IPS-18a (cell line): Measurements from ENCODE around the gene OR6N1.

ENCODE experiments used
- H3K27ac ChIP-seq: one replicate; pipeline ENCODE4 v1.5.1; 2013; ENCODE audit warnings: low read length
- H3K27me3 ChIP-seq: one replicate; pipeline ENCODE4 v1.6.1; 2013; ENCODE audit warnings: mild to moderate bottlenecking, low read length; ENCODE audit not compliant: control insufficient read depth, insufficient read depth
- H3K36me3 ChIP-seq: one replicate; pipeline ENCODE4 v1.6.1; 2013; ENCODE audit warnings: low read depth, low read length; ENCODE audit not compliant: control insufficient read depth
- H3K4me1 ChIP-seq: one replicate; pipeline ENCODE4 v1.6.1; 2013; ENCODE audit warnings: low read depth, low read length; ENCODE audit not compliant: control insufficient read depth
- H3K4me3 ChIP-seq: one replicate; pipeline ENCODE4 v1.5.1; 2013; ENCODE audit warnings: low read length
- H3K9ac ChIP-seq: one replicate; pipeline ENCODE4 v1.6.1; 2013; ENCODE audit warnings: mild to moderate bottlenecking, low read length, moderate library complexity
- H3K9me3 ChIP-seq: one replicate; pipeline ENCODE4 v1.6.1; 2013; ENCODE audit warnings: low read depth, low read length; ENCODE audit not compliant: control insufficient read depth

OR6N1 gene

DNA sequence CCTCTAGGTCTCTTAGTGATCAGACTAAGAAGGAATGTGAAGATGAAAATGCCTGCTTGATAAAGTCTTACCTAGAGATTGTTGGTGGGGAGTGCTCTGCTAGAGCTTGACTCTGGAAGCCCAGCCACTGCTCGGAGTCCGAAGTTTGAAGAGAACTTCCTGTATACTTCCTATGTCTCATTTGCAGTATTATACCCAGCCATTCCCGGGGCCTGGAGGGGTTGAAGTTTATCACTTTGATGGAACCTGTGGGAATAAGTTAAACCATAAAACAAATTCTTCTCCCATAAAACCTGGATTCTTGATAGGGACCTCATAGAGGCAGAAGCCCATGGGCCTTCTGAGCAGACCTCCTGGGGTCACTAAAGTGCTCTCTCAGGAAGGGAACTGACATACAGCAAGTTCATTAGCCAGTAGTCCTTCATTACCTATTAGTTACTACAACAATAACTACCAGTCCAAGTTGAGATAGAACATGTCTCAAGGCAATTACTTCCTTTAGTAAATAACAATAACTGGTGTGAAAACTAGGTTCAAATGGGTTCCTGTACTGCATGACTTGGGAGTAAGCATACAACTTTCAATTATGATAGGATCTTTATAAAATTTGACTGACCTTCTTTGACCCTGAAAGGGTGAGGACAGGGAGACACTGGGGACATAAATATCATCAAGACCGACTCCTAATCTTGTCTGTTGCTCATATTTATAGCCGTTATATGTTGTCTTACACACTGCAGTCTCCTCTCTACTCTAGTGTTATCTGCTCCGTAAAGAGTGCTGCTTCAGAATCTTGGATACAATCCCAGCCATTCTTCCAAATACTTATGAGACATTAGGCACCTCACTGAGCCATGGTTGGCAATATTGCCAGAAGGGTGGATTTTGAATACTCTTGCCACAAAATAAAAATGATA lies at the start of gene OR6N1:
Gene OR6N1, minus strand, starts transcription at position 246 of the 917 bp plus-strand sequence. CDS start 5,513 bp downstream, outside the sequence.
- Histone ChIP-seq H3K27ac (no peak within 1 kb of the TSS), H3K9ac (no peak within 1 kb of the TSS), H3K4me3 (no peak within 1 kb of the TSS), H3K9me3 (no peaks in the 10 kb centered on the region), H3K36me3 (no peaks in the 10 kb centered on the region), H3K27me3 (no peaks in the 10 kb centered on the region), H3K4me1 (no peaks in the 10 kb centered on the region)

- no peaks in the 10 kb centered on the region for H3K36me3 ChIP-seq
- H3K27ac ChIP-seq, result no peak overlapping the region
- no peaks in the 10 kb centered on the region for H3K27me3 ChIP-seq
- H3K4me1 ChIP-seq, result no peaks in the 10 kb centered on the region
- H3K9ac ChIP-seq, result no peak overlapping the region
- H3K9me3 ChIP-seq, result no peaks in the 10 kb centered on the region
- H3K4me3 ChIP-seq, result no peak overlapping the region
These were observed 49.7 kb upstream of the OR6N1 start for GRCh38 chr1:158821723-158822122.

DNA sequence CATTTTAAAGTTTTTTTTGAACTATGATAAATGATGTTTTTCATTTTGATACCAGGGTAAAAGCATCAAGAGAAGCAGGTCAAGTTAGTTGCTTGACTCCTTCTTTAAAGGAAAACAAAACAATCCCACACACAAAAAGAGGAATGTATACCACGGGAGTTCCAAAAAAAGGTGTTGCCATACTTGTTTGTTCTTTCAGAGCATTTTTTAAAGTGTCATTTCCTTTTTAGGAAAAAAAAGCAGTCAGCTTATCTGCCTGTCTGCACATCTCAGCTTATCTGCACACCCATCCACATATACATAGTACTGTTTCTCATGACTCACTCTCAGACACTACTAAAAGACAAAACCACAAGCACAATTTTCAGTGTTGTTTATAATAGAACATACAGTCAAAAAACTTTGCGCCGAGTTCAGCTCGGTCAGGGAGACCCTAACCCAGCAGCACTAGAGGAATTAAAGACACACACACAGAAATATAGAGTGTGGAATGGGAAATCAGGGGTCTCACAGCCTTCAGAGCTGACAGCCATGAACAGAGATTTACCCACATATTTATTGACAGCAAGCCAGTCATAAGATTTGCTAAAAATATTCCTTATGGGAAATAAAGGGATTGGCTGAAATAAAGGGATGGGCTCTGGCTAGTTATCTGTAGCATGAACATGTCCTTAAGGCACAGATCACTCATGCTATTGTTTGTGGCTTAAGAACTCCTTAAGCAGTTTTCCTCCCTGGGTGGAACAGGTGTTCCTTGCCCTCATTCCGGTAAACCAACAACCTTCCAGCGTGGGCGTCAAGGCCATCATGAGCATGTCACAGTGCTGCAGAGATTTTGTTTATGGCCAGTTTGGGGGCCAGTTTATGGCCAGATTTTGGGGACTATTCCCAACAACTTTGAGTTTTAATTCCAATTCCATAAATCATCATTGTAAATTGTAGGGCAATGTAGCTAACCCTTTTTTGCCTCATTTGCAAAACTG lies 47.8 kb upstream of the OR6N1 start:
- no peaks in the 10 kb centered on the region for H3K36me3 ChIP-seq
- H3K27ac ChIP-seq, result no peak overlapping the region
- no peak overlapping the region for H3K9ac ChIP-seq
- no peaks in the 10 kb centered on the region for H3K27me3 ChIP-seq
- H3K9me3 ChIP-seq, result no peaks in the 10 kb centered on the region
- no peak overlapping the region for H3K4me3 ChIP-seq
- no peaks in the 10 kb centered on the region for H3K4me1 ChIP-seq

DNA sequence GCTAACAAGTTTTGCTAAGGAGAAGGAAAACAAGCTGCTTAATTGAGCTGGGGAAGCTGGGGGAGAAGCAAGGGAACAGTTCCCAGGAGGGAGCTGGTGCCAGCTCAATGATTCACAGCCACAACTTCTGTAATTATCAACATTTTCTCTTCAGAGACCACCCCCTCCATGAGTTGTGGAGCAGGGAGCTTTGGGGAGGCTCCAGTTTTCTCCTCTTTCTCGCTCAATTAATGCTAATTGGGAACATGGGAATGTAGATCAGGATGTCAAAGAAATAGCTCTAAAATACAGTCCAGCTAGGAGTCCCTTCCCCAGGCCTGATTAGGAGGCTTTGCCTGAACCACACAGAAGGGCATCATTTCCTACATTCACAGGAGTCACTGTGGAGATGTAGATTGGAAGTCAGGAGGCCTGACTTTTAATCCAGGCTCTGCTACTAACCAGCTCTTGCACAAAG lies 47.0 kb upstream of the OR6N1 start:
- H3K9me3 ChIP-seq, result no peaks in the 10 kb centered on the region
- H3K4me1 ChIP-seq, result no peaks in the 10 kb centered on the region
- H3K27me3 ChIP-seq, result no peaks in the 10 kb centered on the region
- H3K4me3 ChIP-seq, result no peak overlapping the region
- no peak overlapping the region for H3K9ac ChIP-seq
- H3K36me3 ChIP-seq, result no peaks in the 10 kb centered on the region
- H3K27ac ChIP-seq, result no peak overlapping the region

GRCh38 chr1:158818560-158818959 lies 46.6 kb upstream of the OR6N1 start:
- H3K27ac ChIP-seq, result no peak overlapping the region
- H3K36me3 ChIP-seq, result no peaks in the 10 kb centered on the region
- H3K9me3 ChIP-seq, result no peaks in the 10 kb centered on the region
- H3K9ac ChIP-seq, result no peak overlapping the region
- no peak overlapping the region for H3K4me3 ChIP-seq
- no peaks in the 10 kb centered on the region for H3K4me1 ChIP-seq
- no peaks in the 10 kb centered on the region for H3K27me3 ChIP-seq

DNA sequence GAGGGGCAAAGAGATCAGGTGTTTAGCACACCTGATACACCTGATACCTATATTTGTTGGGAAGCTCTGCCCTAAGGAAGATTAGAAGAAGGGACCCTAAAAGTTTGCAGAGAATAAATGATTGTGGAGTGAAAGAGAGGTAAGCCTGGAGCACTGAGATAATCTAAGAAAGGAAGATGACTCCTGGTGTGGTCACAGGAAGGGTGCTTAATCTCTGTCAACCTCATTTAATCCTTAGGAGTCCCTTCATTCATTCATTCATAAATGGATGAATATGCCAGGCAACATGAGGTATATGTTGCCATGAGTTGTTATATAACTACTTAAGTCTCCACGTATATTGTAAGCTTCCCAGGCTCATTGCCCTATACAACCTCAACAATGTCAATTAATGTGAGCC lies 43.0 kb upstream of the OR6N1 start:
- Histone ChIP-seq H3K9me3 (no peaks in the 10 kb centered on the region), H3K4me1 (no peaks in the 10 kb centered on the region), H3K27ac (no peak overlapping the region), H3K9ac (no peak overlapping the region), H3K36me3 (no peaks in the 10 kb centered on the region), H3K27me3 (no peaks in the 10 kb centered on the region), H3K4me3 (no peak overlapping the region)

DNA sequence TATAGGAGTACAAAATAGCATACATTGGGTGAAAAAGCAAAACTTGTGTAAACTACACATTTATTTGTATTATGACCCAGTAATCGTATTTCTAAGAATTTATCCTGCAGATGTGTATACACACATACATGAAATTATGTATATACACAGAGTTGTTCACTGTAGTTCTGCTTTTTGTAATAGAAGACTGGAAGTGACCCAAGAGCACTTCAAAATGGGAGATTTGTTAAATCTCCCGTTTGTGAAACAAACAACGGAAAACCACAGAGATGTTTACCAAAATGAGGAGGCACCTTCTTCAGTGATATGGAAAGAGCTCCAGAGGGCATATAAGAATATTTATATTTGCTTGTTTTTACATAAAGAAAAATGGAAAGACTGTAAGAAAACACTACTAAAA lies 41.2 kb upstream of the OR6N1 start:
- Histone ChIP-seq H3K27me3 (no peaks in the 10 kb centered on the region), H3K4me1 (no peaks in the 10 kb centered on the region), H3K9ac (no peak overlapping the region), H3K27ac (no peak overlapping the region), H3K36me3 (no peaks in the 10 kb centered on the region), H3K9me3 (no peaks in the 10 kb centered on the region), H3K4me3 (no peak overlapping the region)

DNA sequence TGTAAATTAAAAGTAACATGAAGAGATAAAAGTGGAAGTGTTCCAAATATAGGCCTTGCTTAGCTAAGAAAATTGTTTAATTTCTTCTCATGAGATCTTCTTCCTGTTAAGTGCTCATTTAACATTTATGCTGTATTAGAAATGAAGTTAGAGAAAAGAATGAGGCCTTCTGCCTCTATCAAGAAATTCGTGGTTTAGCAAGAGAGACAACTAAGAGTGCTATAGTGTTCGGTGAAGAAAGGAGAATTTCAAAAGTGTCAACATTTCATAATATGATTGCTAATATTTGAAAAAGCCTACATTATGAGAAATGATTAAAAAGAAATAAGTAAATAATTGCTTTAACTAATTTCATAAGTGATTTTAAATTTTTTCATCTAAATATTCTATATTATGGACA lies 40.3 kb upstream of the OR6N1 start:
- Histone ChIP-seq H3K4me3 (no peak overlapping the region), H3K4me1 (no peaks in the 10 kb centered on the region), H3K9ac (no peak overlapping the region), H3K27ac (no peak overlapping the region), H3K9me3 (no peaks in the 10 kb centered on the region), H3K27me3 (no peaks in the 10 kb centered on the region), H3K36me3 (no peaks in the 10 kb centered on the region)

GRCh38 chr1:158810311-158810710 lies 38.3 kb upstream of the OR6N1 start:
- no peaks in the 10 kb centered on the region for H3K4me1 ChIP-seq
- H3K27ac ChIP-seq, result no peak overlapping the region
- H3K27me3 ChIP-seq, result no peaks in the 10 kb centered on the region
- no peaks in the 10 kb centered on the region for H3K9me3 ChIP-seq
- no peak overlapping the region for H3K9ac ChIP-seq
- H3K36me3 ChIP-seq, result no peaks in the 10 kb centered on the region
- H3K4me3 ChIP-seq, result no peak overlapping the region

- H3K36me3 ChIP-seq, result no peaks in the 10 kb centered on the region
- H3K4me1 ChIP-seq, result no peaks in the 10 kb centered on the region
- no peak overlapping the region for H3K9ac ChIP-seq
- no peak overlapping the region for H3K27ac ChIP-seq
- no peaks in the 10 kb centered on the region for H3K9me3 ChIP-seq
- H3K27me3 ChIP-seq, result no peaks in the 10 kb centered on the region
- H3K4me3 ChIP-seq, result no peak overlapping the region
These were observed 37.9 kb upstream of the OR6N1 start for GRCh38 chr1:158809862-158810261.

GRCh38 chr1:158809256-158809655 lies 37.3 kb upstream of the OR6N1 start:
- Histone ChIP-seq H3K36me3 (no peaks in the 10 kb centered on the region), H3K9me3 (no peaks in the 10 kb centered on the region), H3K27me3 (no peaks in the 10 kb centered on the region), H3K4me1 (no peaks in the 10 kb centered on the region), H3K27ac (no peak overlapping the region), H3K9ac (no peak overlapping the region), H3K4me3 (no peak overlapping the region)
